ENCODE measurements around the gene TACC3.

TACC3 gene

GRCh38 chr4:1705732-1706131, 15.6 kb upstream of the TACC3 start:
- no peak for DNase-seq

- DNase-seq = no peak
These were observed 15.0 kb upstream of the TACC3 start for GRCh38 chr4:1706358-1706757.

- no peak for DNase-seq
These were observed 12.7 kb upstream of the TACC3 start for GRCh38 chr4:1708581-1708980.

- no peak for DNase-seq
These were observed 10.2 kb upstream of the TACC3 start for GRCh38 chr4:1711055-1711570.

- peak in 1 of 2 experiments; percentile 50 for DNase-seq
These were observed 9.6 kb upstream of the TACC3 start for GRCh38 chr4:1711571-1712215.

- DNase-seq = peak; percentile 97
These were observed 8.9 kb upstream of the TACC3 start, which contains the start of gene SLBP for GRCh38 chr4:1712216-1713002. Gene SLBP, minus strand, starts transcription at chr4:1712319. Its CDS starts 131 bp downstream, at chr4:1712188.

- peak in 1 of 2 experiments; percentile 65 for DNase-seq
These were observed 8.1 kb upstream of the TACC3 start for GRCh38 chr4:1713003-1713851.

- DNase-seq = peak in 1 of 2 experiments; percentile 20
These were observed 6.9 kb upstream of the TACC3 start for GRCh38 chr4:1714303-1715001.

- DNase-seq = no peak
These were observed 6.1 kb upstream of the TACC3 start for GRCh38 chr4:1715002-1715758.

- DNase-seq = peak in 1 of 2 experiments; percentile 29
These were observed 5.0 kb upstream of the TACC3 start for GRCh38 chr4:1716065-1716945.

- DNase-seq = peak; percentile 75 to 93
These were observed 3.9 kb upstream of the TACC3 start for GRCh38 chr4:1717129-1718094.

GRCh38 chr4:1718095-1718850, 3.0 kb upstream of the TACC3 start:
- DNase-seq = peak in 1 of 2 experiments; percentile 50

GRCh38 chr4:1720163-1720983, 948 bp upstream of the TACC3 start:
- peak; percentile 23 to 32 for DNase-seq

GRCh38 chr4:1721666-1722550, 587 bp downstream of the TACC3 start:
- peak; percentile 42 to 55 for DNase-seq

GRCh38 chr4:1722551-1723118, 1.3 kb downstream of the TACC3 start:
- DNase-seq = no peak

GRCh38 chr4:1723131-1723801, 1.9 kb downstream of the TACC3 start:
- DNase-seq = no peak
